HT1080 (cell line): Measurements from ENCODE around the gene CHMP6. TPM values are rescaled to one million over a fixed set of nuclear protein-coding genes. Genes with fewer than 3 reads are reported as not detected.

ENCODE experiments used
- DNase-seq: peaks from one replicate; pipeline ENCODE4 v3.0.0-alpha.2; 2015; ENCODE audit warnings: low read depth
- total RNA-seq: library from RNA; depleted of rRNA; stranded (reverse); fragments of >200 nt; shearing (Covaris generic); gene quantifications from 2 replicates; pipeline ENCODE4 v1.2.3, GENCODE V29; 2014

Gene CHMP6
- total RNA-seq, 1 experiment from 2014 or later, result 15.0 TPM

- DNase-seq, result no peak
These were observed 35.9 kb upstream of the CHMP6 start for GRCh38 chr17:80955671-80956280.

- DNase-seq, result no peak
These were observed 35.1 kb upstream of the CHMP6 start for GRCh38 chr17:80956321-80957190.

- DNase-seq, result no peak
These were observed 34.1 kb upstream of the CHMP6 start for GRCh38 chr17:80957461-80957941.

GRCh38 chr17:80959330-80960036 is 32.2 kb upstream of the CHMP6 start:
- no peak for DNase-seq

GRCh38 chr17:80960037-80960796 is 31.4 kb upstream of the CHMP6 start:
- DNase-seq, result no peak

- DNase-seq, result no peak
These were observed 30.7 kb upstream of the CHMP6 start for GRCh38 chr17:80960797-80961452.

GRCh38 chr17:80961541-80962330 is 29.9 kb upstream of the CHMP6 start:
- no peak for DNase-seq

GRCh38 chr17:80962356-80963329 is 29.0 kb upstream of the CHMP6 start:
- no peak for DNase-seq

GRCh38 chr17:80963812-80964543 is 27.7 kb upstream of the CHMP6 start:
- no peak for DNase-seq

- DNase-seq, result no peak
These were observed 27.1 kb upstream of the CHMP6 start for GRCh38 chr17:80964544-80964856.

- no peak for DNase-seq
These were observed 26.6 kb upstream of the CHMP6 start for GRCh38 chr17:80964859-80965580.

GRCh38 chr17:80965606-80966005 is 26.0 kb upstream of the CHMP6 start:
- no peak for DNase-seq

- DNase-seq, result no peak
These were observed 24.2 kb upstream of the CHMP6 start for GRCh38 chr17:80967404-80967872.

- no peak for DNase-seq
These were observed 23.0 kb upstream of the CHMP6 start for GRCh38 chr17:80968602-80969029.

- DNase-seq, result no peak
These were observed 22.5 kb upstream of the CHMP6 start for GRCh38 chr17:80969030-80969673.

- DNase-seq, result no peak
These were observed 22.0 kb upstream of the CHMP6 start for GRCh38 chr17:80969674-80970043.
